HG03097 (cell line): ENCODE measurements around the gene PI4K2A.

Source experiments
- ATAC-seq: cut with Tn5 transposase; IDR thresholded peaks from one replicate; pipeline ENCODE4 v1.9.1; 2021; ENCODE audit not compliant: unreplicated experiment, low FRiP score

PI4K2A gene

DNA sequence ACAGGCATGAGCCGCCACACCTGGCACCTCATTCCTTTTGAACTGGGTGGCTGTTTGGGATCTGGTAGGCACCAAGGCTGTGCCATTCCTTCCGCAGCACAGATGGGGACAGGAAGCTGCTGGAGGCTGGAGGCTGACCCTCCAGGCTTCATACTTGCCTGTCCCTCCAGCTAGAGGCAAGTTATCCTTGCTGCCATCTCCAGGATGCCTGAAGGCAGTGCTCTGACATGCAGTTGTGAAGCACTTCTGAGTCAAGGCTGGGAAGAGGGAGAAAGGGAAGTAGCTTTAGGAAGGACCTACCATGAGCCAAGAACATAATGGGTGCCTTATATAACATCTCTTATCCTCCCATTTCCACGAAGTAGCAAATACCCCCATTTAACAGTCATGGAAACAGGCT, 82.5 kb downstream of the PI4K2A start:
- ATAC-seq = no peak

DNA sequence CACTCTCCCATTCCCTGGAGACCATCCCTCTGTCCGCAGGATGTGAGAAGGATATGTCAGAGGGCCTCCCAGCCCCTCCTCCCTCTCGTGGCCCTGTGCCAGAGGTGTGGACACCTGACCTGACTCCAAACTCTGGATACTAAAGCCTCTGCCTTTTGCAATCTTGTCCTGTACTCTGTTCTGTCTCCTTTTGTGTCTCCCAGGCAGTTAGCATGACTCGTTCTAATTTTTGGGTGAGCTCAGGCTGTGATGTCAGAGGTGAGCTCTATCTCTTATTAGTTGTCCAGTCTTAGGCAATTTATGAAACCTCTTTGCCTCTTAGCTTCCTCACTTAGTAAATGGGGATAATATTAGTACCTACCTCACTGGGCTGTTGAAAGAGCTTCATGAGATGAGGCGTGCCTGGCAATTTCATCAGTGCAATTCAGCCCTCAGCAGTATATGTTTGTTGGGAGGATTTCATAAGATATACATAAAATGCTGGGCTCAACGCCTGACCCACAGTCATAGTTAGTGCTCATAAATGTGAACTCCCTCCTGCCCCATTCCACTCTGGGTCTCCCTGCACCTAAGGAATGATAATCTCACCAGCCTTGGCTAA, 84.0 kb downstream of the PI4K2A start:
- no peak for ATAC-seq
